Measurements from ENCODE around the gene MACROD2. TPM values are rescaled to one million over a fixed set of nuclear protein-coding genes. Genes with fewer than 3 reads are reported as not detected.

The MACROD2 gene
- total RNA-seq, 4 donors from 2014 or later, result 1.8 to 4.8 (median 2.9) TPM

GRCh38 chr20:15895126-15895525 is 1899.8 kb downstream of the MACROD2 start:
- H3K4me1 ChIP-seq, result no peaks in the 10 kb centered on the region
- no peak overlapping the region for H3K4me3 ChIP-seq
- H3K27ac ChIP-seq, result peak overlapping the region in 1 of 4 donors; percentile 31
- no peak for DNase-seq
- TF ChIP-seq, protein P1, sequence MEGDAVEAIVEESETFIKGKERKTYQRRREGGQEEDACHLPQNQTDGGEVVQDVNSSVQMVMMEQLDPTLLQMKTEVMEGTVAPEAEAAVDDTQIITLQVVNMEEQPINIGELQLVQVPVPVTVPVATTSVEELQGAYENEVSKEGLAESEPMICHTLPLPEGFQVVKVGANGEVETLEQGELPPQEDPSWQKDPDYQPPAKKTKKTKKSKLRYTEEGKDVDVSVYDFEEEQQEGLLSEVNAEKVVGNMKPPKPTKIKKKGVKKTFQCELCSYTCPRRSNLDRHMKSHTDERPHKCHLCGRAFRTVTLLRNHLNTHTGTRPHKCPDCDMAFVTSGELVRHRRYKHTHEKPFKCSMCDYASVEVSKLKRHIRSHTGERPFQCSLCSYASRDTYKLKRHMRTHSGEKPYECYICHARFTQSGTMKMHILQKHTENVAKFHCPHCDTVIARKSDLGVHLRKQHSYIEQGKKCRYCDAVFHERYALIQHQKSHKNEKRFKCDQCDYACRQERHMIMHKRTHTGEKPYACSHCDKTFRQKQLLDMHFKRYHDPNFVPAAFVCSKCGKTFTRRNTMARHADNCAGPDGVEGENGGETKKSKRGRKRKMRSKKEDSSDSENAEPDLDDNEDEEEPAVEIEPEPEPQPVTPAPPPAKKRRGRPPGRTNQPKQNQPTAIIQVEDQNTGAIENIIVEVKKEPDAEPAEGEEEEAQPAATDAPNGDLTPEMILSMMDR (IDR thresholded peaks at IDR 0.05), result no peak
- TF ChIP-seq POLR2A (IDR thresholded peaks at IDR 0.05), result no peak
- intact Hi-C loops (cut with DNase I), result no loop called here
- no peaks in the 10 kb centered on the region for H3K27me3 ChIP-seq
- 85 to 88% methylated on average over 5 of the region's 5 CpGs for WGBS, 2 donors
- no peaks in the 10 kb centered on the region for H3K9me3 ChIP-seq
- no peaks in the 10 kb centered on the region for H3K36me3 ChIP-seq

- DNase-seq, result no peak
- Histone ChIP-seq H3K4me1 (no peaks in the 10 kb centered on the region), H3K27me3 (no peaks in the 10 kb centered on the region), H3K4me3 (no peak overlapping the region), H3K36me3 (no peaks in the 10 kb centered on the region), H3K27ac (no peak overlapping the region), H3K9me3 (no peaks in the 10 kb centered on the region)
- TF ChIP-seq POLR2A (IDR thresholded peaks at IDR 0.05), result no peak
- intact Hi-C loops (cut with DNase I), result no loop called here
- WGBS, 2 donors, result 56 to 68% methylated on average over 6 of the region's 6 CpGs
These were observed 1900.3 kb downstream of the MACROD2 start for GRCh38 chr20:15895560-15896084.

- intact Hi-C loops (cut with DNase I), result no loop called here
- no peaks in the 10 kb centered on the region for H3K9me3 ChIP-seq
- no peaks in the 10 kb centered on the region for H3K36me3 ChIP-seq
- no peak for DNase-seq
- H3K27ac ChIP-seq, result no peak overlapping the region
- H3K27me3 ChIP-seq, result no peaks in the 10 kb centered on the region
- H3K4me3 ChIP-seq, result no peak overlapping the region
- TF ChIP-seq, protein P1 (IDR thresholded peaks at IDR 0.05), result no peak
- TF ChIP-seq POLR2A (IDR thresholded peaks at IDR 0.05), result no peak
- no peaks in the 10 kb centered on the region for H3K4me1 ChIP-seq
- 76 to 78% methylated on average over 4 of the region's 4 CpGs for WGBS, 2 donors
These were observed 1904.7 kb downstream of the MACROD2 start for GRCh38 chr20:15899967-15900366.

DNA sequence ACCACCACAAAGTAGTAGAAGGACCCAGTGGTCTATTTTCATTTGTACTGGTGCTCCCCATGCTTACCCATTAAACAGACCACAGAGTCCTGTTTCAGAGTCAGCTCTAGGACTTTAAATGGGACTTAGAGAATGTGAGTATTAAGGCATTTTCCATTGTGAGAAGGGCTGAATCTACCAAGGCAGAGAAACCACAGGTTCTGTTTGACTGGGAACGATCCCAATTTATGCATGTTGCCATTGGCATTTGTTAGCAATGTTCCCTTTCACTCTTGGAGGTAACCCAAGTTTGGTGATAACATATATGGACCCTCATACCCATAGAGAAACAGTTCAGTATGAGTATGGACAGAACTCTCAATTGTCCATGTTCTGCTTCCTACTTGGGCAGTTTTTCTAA is 1905.1 kb downstream of the MACROD2 start:
- Histone ChIP-seq H3K9me3 (no peaks in the 10 kb centered on the region), H3K4me1 (no peaks in the 10 kb centered on the region), H3K27me3 (no peaks in the 10 kb centered on the region), H3K36me3 (no peaks in the 10 kb centered on the region), H3K27ac (no peak overlapping the region), H3K4me3 (no peak overlapping the region)
- no peak for DNase-seq
- 80% methylated on average over 1 of the region's 1 CpG; no CpG with 5 or more reads in 1 of the 2 donors for WGBS, 2 donors
- intact Hi-C loops (cut with DNase I), result no loop called here
- TF ChIP-seq, protein P1 (IDR thresholded peaks at IDR 0.05), result no peak
- TF ChIP-seq POLR2A (IDR thresholded peaks at IDR 0.05), result no peak

- no peaks in the 10 kb centered on the region for H3K36me3 ChIP-seq
- intact Hi-C loops (cut with DNase I), result no loop called here
- TF ChIP-seq, protein P1 (IDR thresholded peaks at IDR 0.05), result no peak
- no peak for TF ChIP-seq POLR2A (IDR thresholded peaks at IDR 0.05)
- H3K27ac ChIP-seq, result no peak overlapping the region
- no peaks in the 10 kb centered on the region for H3K9me3 ChIP-seq
- H3K4me3 ChIP-seq, result no peak overlapping the region
- DNase-seq, result no peak
- no peaks in the 10 kb centered on the region for H3K4me1 ChIP-seq
- H3K27me3 ChIP-seq, result no peaks in the 10 kb centered on the region
- WGBS, 2 donors, result 80 to 81% methylated on average over 4 of the region's 9 CpGs
These were observed 1907.2 kb downstream of the MACROD2 start for GRCh38 chr20:15902493-15902892.

GRCh38 chr20:15905661-15906060 is 1910.3 kb downstream of the MACROD2 start:
- Histone ChIP-seq H3K36me3 (no peaks in the 10 kb centered on the region), H3K27ac (no peak overlapping the region), H3K27me3 (no peaks in the 10 kb centered on the region), H3K4me1 (no peaks in the 10 kb centered on the region), H3K4me3 (no peak overlapping the region), H3K9me3 (no peaks in the 10 kb centered on the region)
- WGBS, 2 donors, result 59 to 75% methylated on average over 3 of the region's 3 CpGs
- no peak for DNase-seq
- TF ChIP-seq, protein P1 (IDR thresholded peaks at IDR 0.05), result no peak
- no peak for TF ChIP-seq POLR2A (IDR thresholded peaks at IDR 0.05)
- intact Hi-C loops (cut with DNase I), result no loop called here
